Activated naive CD8-positive, alpha-beta T cell (primary cell): ENCODE measurements around the gene OVCH2.
"Not testable (repeated sequence)": the region's sequence is repeated elsewhere in the genome, so short reads cannot be mapped to it uniquely, and the experiment has no call there.

Experiments used
- H3K27ac Mint-ChIP-seq: one replicate; pipeline ENCODE4 v1.8.0; 2021; ENCODE audit warnings: mixed read lengths
- H3K27me3 Mint-ChIP-seq: one replicate; pipeline ENCODE4 v1.8.0; 2021; ENCODE audit warnings: mixed read lengths
- H3K36me3 Mint-ChIP-seq: one replicate; pipeline ENCODE4 v1.8.0; 2021; ENCODE audit warnings: mixed read lengths
- H3K4me1 Mint-ChIP-seq: one replicate; pipeline ENCODE4 v1.8.0; 2021; ENCODE audit warnings: low read depth, mixed read lengths
- H3K4me3 Mint-ChIP-seq: one replicate; pipeline ENCODE4 v1.8.0; 2021; ENCODE audit warnings: mild to moderate bottlenecking, mixed read lengths
- H3K9me3 Mint-ChIP-seq: one replicate; pipeline ENCODE4 v1.8.0; 2021; ENCODE audit warnings: low read depth, mixed read lengths

The OVCH2 gene

DNA sequence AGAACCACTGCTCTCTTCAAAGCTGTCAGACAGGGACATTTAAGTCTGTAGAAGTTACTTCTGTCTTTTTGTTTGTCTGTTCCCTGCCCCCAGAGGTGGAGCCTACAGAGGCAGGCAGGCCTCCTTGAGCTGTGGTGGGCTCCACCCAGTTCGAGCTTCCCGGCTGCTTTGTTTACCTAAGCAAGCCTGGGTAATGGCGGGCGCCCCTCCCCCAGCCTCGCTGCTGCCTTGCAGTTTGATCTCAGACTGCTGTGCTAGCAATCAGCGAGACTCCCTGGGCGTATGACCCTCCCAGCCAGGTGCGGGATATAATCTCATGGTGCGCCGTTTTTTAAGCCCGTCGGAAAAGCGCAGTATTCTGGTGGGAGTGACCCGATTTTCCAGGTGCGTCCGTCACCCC, 42.7 kb downstream of the OVCH2 start:
- not testable (repeated sequence) for H3K27me3 Mint-ChIP-seq, H3K36me3 Mint-ChIP-seq, H3K9me3 Mint-ChIP-seq, H3K4me3 Mint-ChIP-seq, H3K27ac Mint-ChIP-seq, H3K4me1 Mint-ChIP-seq

DNA sequence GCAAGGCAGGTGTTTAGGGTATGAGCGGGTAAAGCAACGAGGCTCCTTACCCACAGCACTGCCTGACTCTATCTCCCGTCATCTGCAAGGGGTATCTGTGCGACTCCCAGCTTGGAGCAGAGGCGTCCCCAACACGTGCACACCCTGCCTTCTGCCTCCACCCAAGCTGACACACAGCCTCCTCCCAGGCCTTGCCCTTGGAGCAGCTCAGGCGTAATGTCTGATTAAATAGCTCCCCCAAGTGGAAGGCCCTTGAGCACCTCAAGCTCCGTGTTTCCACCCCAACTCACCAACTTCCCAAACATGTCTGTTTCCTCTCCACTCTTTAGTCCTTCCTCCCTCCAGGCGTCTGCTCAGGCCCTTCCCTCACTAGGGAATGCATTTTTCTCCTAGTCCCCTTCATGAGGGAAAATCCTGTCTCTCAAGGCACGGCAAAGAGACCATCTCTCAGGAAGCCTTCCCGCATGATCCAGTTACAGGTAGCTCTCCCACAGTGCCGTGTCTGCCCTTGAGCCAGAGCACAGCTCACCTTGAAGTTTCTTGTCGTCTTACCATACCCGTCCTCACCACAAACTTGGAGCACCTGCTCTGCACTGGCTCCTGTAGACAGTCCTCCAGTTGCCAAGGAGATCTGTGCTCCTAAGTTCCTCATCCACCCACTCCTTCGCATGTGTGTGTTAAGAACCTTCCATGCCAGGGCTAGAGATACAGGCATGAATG, 48.8 kb downstream of the OVCH2 start:
- no peak overlapping the region for H3K27ac Mint-ChIP-seq
- H3K4me1 Mint-ChIP-seq = no peaks in the 10 kb centered on the region
- no peaks in the 10 kb centered on the region for H3K9me3 Mint-ChIP-seq
- H3K27me3 Mint-ChIP-seq = no peaks in the 10 kb centered on the region
- peaks cover 12% of the 10 kb centered on the region for H3K36me3 Mint-ChIP-seq
- no peak overlapping the region for H3K4me3 Mint-ChIP-seq

DNA sequence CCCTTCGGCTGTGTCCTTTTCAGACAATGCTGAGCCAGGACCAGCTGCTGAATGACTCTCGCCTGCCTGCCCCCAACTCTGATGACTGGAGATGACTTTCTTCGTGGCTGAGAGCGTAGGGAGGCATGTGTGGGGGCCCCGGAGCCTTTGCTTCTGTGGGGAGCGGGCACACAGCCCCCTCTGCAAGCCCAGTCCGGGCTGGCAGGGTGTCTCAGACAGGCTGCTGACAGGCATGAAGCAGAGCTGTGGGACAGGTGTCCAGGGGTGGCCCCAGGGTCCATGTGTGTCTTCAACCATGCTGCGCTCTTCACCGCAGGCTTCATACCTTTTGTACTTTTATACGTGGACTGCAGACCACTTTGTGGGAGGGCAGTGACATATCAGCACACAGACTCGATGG, 49.6 kb downstream of the OVCH2 start:
- Mint-ChIP-seq H3K36me3 (peaks cover 14% of the 10 kb centered on the region), H3K4me1 (no peaks in the 10 kb centered on the region), H3K27me3 (no peaks in the 10 kb centered on the region), H3K27ac (no peak overlapping the region), H3K4me3 (no peak overlapping the region), H3K9me3 (no peaks in the 10 kb centered on the region)

DNA sequence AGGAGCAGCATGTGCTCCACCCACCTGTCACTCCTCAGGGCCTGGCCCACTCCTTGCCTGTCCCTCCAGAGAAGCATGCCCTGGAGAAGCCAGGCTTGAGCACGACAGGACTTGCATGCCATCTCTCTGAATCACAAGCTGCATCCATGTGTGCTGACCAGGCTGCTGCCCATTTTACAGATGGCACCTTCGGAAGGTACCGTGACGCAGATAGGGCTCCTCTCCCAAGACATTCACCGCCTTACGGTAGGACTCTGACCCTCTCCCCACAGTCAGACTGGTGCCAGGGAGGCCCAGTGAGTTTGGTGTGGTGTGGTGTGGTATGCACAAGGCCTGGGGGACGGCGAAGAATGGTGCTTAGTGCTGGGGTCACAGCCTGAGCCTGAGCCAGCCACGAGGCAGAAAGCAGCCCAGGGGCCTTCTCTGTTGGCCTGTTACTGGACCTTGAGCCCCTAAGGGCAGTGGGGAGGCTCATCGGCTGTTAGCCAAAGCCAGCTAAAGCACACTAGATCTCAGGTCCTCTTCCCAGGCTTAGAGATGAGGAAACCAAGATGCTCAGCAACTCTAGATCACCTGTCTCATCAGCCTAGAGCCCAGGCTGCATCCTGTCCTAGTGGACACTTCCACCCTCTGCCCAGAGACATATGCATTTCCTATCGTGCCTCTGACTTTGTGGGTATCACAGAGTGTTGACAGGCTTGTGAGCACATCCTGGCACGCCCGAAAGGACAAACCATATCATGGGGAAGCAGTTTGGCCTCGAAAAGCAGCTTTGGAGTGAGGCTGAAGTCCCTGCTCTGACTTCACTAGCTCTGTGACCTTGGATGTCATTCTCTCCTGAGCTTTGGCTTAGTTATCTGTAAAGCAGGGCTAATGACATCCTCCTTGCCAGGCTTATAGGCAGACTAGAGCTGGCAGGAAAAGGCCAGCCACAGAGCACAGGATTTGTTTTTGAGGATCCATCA, 50.7 kb downstream of the OVCH2 start:
- peaks cover 14% of the 10 kb centered on the region for H3K36me3 Mint-ChIP-seq

DNA sequence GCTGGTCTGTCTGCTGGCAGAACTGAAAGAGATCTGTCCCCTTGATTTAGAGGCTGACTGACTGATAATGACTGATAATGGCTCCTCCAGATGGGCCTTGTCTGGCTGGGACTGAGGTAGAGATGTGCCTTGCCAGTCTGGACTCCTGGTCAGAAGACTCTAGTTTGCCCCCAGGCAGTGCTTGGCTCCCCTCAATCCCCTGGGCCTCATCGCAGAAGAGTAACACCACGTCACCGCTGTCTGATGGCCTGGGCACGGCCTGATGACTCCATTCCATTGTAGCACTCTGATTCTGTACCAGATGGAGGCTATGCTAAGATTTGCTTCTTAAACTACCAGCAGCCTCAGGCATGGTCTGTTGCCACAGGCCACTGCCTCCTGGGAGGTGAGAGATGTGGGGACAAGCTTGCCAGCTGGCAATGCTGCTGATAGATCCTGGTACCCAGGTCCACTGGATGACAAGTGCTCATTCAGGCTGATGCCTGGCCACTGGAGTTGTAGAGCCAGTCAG, 52.0 kb downstream of the OVCH2 start:
- Mint-ChIP-seq H3K36me3 (peaks cover 17% of the 10 kb centered on the region), H3K27me3 (no peaks in the 10 kb centered on the region), H3K4me3 (no peak overlapping the region), H3K27ac (no peak overlapping the region), H3K9me3 (no peaks in the 10 kb centered on the region), H3K4me1 (no peaks in the 10 kb centered on the region)

More for the DNA sequence above, 50.7 kb downstream of the OVCH2 start:
- Mint-ChIP-seq H3K27me3 (no peaks in the 10 kb centered on the region), H3K4me1 (no peaks in the 10 kb centered on the region), H3K9me3 (no peaks in the 10 kb centered on the region), H3K4me3 (no peak overlapping the region), H3K27ac (no peak overlapping the region)

DNA sequence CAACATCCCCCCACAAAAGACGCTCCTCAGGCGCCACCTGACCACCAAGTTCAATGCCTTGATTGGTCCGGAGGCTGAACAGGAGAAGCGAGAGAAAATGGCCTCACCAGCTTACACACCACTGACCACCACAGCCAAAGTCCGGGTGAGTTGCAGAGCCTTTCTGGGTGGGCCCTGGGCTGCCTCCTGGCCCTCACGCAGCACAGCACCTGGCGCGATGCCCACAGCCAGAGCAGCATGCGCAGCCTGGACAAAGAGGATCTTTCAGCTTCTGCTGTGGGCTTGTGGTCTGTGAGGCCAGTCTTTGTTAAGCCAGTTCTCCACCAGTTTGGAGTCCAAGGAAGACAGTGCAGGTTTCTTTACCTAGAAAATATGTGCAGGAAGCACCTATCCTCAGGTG, 54.6 kb downstream of the OVCH2 start:
- H3K27ac Mint-ChIP-seq = no peak overlapping the region
- peaks cover 9% of the 10 kb centered on the region for H3K36me3 Mint-ChIP-seq
- no peaks in the 10 kb centered on the region for H3K27me3 Mint-ChIP-seq
- no peaks in the 10 kb centered on the region for H3K9me3 Mint-ChIP-seq
- H3K4me1 Mint-ChIP-seq = no peaks in the 10 kb centered on the region
- H3K4me3 Mint-ChIP-seq = no peak overlapping the region

DNA sequence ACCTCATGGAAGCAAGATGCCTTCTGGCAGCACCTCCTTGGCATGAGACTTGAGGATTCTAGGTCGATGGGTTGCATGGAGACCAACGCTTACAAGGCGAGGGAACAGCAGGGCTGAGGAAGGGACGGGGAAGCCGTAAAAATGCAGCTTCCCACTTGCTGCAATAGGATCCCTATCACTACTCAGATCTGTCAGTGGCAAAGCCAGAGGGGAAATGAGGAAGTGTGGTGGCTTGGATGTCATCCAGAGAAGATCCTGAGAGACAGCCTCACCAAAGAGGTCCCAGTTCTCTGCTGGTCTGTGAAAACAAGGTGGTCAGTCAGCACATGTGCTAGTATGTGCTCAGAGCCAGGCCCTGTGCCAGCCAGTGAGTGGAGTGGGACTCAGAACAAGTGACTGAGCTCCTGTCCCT, 55.1 kb downstream of the OVCH2 start:
- H3K4me3 Mint-ChIP-seq = no peak overlapping the region
- no peaks in the 10 kb centered on the region for H3K4me1 Mint-ChIP-seq
- H3K9me3 Mint-ChIP-seq = no peaks in the 10 kb centered on the region
- H3K36me3 Mint-ChIP-seq = peaks cover 9% of the 10 kb centered on the region
- no peak overlapping the region for H3K27ac Mint-ChIP-seq
- no peaks in the 10 kb centered on the region for H3K27me3 Mint-ChIP-seq

DNA sequence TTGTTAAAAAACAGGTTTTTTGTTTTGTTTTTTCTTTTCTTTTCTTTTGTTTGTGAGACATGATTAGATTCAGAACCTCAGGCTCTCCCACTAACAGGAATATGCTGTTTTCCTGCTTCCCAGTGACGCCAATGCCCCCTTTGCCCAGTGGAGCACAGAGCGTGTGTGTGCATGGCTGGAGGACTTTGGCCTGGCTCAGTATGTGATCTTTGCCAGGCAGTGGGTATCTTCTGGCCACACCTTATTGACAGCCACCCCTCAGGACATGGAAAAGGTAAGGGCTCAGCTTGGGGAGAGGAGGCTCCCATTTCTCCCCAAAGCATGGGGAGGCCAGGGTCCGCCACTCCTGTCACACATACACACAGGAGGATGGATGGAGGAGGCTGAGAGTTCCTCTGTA, 58.0 kb downstream of the OVCH2 start:
- no peaks in the 10 kb centered on the region for H3K27me3 Mint-ChIP-seq
- H3K9me3 Mint-ChIP-seq = no peaks in the 10 kb centered on the region
- H3K4me3 Mint-ChIP-seq = no peak overlapping the region
- H3K4me1 Mint-ChIP-seq = no peaks in the 10 kb centered on the region
- no peak overlapping the region for H3K27ac Mint-ChIP-seq
- H3K36me3 Mint-ChIP-seq = peaks cover 6% of the 10 kb centered on the region

DNA sequence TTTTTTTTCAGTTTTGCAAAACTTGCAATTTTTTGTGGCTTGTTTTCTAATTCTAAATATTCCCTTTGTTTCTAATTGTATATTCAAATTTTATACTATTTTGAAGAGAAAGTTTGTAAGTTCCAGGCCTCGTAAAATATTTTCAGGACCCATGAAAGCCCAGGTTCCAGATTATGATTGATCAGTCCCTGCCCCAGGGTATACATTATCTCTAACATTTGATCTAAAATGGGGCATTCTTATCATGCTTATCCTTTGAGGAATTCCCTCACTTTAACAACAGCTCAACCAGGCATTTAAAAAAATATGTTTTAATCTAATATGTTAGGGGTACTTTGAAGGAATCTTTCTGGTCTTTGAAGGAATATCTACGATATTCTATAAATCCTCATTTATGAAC, 59.4 kb downstream of the OVCH2 start:
- Mint-ChIP-seq H3K4me3 (no peak overlapping the region), H3K27me3 (no peaks in the 10 kb centered on the region), H3K36me3 (peaks cover 9% of the 10 kb centered on the region), H3K9me3 (no peaks in the 10 kb centered on the region), H3K27ac (no peak overlapping the region), H3K4me1 (no peaks in the 10 kb centered on the region)

DNA sequence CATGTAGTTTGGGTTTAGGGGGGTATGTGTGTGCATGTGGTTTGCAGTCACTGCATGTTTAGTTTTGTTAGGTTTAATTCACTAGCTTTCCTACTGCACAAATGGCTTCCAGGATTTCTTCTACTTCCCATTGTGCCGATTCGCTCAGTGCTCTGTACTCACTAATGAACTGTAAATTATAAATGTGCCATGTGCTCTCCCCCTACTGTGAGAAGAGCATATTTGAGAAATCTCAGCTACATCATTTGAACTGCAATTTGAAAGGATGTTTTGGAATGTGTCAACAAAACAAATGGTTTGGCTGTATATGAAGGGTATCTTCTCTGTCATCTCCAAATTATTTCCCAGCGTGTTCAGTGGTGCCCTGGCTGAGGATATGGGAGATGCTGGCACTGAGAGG, 61.1 kb downstream of the OVCH2 start:
- peak overlapping the region; percentile 46 for H3K27ac Mint-ChIP-seq
- H3K36me3 Mint-ChIP-seq = peaks cover 8% of the 10 kb centered on the region
- no peaks in the 10 kb centered on the region for H3K9me3 Mint-ChIP-seq
- no peaks in the 10 kb centered on the region for H3K27me3 Mint-ChIP-seq
- no peaks in the 10 kb centered on the region for H3K4me1 Mint-ChIP-seq
- H3K4me3 Mint-ChIP-seq = no peak overlapping the region

DNA sequence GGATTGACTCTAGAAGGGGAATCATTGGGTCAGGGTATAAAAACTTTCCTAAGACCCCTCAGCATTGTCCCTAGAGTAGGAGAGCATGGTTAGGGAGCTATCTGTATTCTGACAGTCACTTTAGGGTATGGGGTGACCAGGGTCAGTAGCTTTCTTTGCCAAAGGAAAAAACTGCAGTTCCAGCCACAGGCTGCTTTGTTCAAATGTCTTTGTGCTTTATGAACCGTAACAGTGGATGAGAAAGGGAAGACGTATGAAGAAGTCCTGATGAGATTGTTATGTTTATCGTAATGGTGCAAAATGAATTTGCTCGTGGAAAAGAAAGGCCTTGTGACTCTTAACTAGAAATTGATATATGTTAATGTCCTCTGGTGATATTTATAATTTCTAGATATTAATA, 63.0 kb downstream of the OVCH2 start:
- Mint-ChIP-seq H3K36me3 (peaks cover 10% of the 10 kb centered on the region), H3K27ac (no peak overlapping the region), H3K27me3 (no peaks in the 10 kb centered on the region), H3K4me1 (no peaks in the 10 kb centered on the region), H3K4me3 (no peak overlapping the region), H3K9me3 (no peaks in the 10 kb centered on the region)

DNA sequence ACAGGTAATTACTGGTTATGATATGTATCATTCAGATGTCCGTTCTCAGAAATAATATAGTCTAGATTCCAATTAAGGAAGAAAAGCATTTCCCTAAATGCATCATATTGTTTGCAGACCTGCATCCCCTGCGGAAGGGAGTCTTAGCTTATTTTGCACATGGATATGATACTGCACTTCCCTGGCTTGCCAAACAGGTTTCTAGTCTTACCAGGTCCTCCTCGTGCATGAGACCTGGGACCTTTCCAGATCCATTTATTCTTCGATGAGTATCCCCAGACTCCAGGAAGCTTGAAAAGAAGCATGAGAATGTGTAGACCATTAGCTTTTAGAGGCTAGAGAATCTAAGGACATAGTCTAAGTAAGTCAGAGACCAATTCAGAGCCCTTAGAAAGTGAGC, 63.5 kb downstream of the OVCH2 start:
- Mint-ChIP-seq H3K36me3 (peaks cover 15% of the 10 kb centered on the region), H3K4me3 (no peak overlapping the region), H3K27me3 (no peaks in the 10 kb centered on the region), H3K27ac (no peak overlapping the region), H3K4me1 (no peaks in the 10 kb centered on the region), H3K9me3 (no peaks in the 10 kb centered on the region)

DNA sequence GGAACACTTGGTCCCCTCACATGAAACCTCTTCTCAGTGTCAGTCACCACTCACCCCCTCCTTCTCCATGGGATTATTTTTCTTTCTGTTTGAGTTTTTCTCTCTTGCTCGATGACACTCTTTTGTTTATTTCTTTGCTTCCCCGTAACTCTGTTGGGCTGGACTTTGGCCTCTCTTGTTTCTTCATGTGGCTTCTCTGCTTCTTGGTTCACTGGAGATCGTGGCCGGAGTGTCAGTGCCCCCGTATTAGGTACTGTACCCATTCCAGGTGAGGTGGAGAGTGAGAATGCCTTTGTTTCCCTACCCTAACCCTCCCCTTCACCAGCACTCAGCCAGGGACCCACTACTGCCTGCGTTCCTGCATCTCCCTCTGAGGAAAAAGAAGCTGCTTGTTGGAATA, 65.5 kb downstream of the OVCH2 start:
- H3K36me3 Mint-ChIP-seq = peaks cover 16% of the 10 kb centered on the region
- no peak overlapping the region for H3K27ac Mint-ChIP-seq
- H3K4me1 Mint-ChIP-seq = no peaks in the 10 kb centered on the region
- no peak overlapping the region for H3K4me3 Mint-ChIP-seq
- no peaks in the 10 kb centered on the region for H3K9me3 Mint-ChIP-seq
- no peaks in the 10 kb centered on the region for H3K27me3 Mint-ChIP-seq

DNA sequence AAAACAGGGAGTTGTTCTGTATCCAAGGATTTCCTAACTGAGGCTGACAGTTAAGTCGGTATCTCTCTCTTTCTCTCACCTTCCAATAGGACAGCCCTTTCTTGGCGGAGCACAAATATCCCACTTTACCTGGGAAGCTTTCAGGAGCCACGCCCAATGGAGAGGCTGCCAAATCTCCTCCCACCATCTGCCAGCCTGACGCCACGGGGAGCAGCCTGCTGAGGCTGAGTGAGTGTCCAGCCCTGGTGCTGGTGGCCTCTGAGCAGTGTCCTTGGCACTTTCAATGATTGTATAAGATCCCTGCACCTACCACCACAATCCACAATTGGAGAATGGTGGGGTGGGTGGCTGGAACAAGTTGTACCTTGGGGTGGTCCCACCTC, 66.6 kb downstream of the OVCH2 start:
- H3K9me3 Mint-ChIP-seq = no peaks in the 10 kb centered on the region
- H3K27ac Mint-ChIP-seq = no peak overlapping the region
- no peak overlapping the region for H3K4me3 Mint-ChIP-seq
- peaks cover 18% of the 10 kb centered on the region for H3K36me3 Mint-ChIP-seq
- H3K27me3 Mint-ChIP-seq = no peaks in the 10 kb centered on the region
- no peaks in the 10 kb centered on the region for H3K4me1 Mint-ChIP-seq
